ES-I3 (cell line): ENCODE results near the gene CNOT4.

Experiments
- H3K36me3 ChIP-seq: 2 replicates; pipeline ENCODE4 v1.6.1; 2013; ENCODE audit warnings: mild to moderate bottlenecking, low read length, control low read depth, moderate library complexity; ENCODE audit not compliant: insufficient read depth
- H3K4me1 ChIP-seq: 2 replicates; pipeline ENCODE4 v1.6.1; 2013; ENCODE audit warnings: mild to moderate bottlenecking, control low read depth, low read length; ENCODE audit not compliant: insufficient read depth
- H3K9ac ChIP-seq: 2 replicates; pipeline ENCODE4 v1.6.1; 2013; ENCODE audit warnings: low read depth, mild to moderate bottlenecking, low read length, moderate library complexity
- H3K9me3 ChIP-seq: 2 replicates; pipeline ENCODE4 v1.6.1; 2013; ENCODE audit warnings: mild to moderate bottlenecking, low read length, moderate library complexity; ENCODE audit not compliant: control insufficient read depth, insufficient read depth

Gene CNOT4, protein sequence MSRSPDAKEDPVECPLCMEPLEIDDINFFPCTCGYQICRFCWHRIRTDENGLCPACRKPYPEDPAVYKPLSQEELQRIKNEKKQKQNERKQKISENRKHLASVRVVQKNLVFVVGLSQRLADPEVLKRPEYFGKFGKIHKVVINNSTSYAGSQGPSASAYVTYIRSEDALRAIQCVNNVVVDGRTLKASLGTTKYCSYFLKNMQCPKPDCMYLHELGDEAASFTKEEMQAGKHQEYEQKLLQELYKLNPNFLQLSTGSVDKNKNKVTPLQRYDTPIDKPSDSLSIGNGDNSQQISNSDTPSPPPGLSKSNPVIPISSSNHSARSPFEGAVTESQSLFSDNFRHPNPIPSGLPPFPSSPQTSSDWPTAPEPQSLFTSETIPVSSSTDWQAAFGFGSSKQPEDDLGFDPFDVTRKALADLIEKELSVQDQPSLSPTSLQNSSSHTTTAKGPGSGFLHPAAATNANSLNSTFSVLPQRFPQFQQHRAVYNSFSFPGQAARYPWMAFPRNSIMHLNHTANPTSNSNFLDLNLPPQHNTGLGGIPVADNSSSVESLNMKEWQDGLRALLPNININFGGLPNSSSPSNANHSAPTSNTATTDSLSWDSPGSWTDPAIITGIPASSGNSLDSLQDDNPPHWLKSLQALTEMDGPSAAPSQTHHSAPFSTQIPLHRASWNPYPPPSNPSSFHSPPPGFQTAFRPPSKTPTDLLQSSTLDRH

DNA sequence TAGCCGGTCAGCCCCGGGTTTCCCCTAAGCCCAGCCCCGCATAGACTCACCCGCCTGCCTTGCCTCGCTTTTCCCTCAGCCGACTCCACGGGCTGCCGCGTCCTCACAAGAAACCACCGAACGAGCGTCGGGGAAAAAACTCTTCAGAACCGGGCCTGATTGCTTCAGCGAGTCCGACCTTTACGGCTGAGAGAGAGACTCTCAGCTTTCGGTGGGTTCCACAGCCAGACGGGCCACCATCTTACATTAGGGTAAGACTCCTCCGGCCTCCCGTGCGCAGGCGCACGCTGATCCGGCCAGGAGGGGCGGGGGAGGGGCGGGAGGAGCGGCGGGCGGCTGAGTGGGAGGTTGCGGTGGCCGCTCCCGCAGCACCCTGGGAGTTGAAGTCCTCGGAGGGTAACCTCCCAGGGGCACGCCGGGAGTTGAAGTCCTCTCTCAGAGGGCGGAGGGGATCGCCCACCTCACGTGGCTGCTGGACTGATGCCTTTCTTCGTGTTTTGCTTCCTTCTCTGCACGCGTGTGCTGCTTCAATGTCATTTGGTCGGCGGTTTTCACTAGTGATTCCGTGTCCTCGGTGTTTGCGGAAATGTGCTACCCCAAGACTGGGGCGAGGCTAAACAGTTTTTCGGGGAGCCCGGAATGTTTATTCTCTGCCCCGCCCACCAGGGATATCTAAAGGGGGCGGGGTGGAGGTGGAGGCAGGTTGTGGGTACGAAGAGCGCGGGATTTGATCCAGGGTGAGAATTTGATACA lies at the start of gene CNOT4:
TSS of gene CNOT4 (minus strand) at position 264 of the 753 bp plus-strand sequence. CDS start 71,771 bp downstream, outside the sequence.
- Histone ChIP-seq H3K4me1 (0 out of 2 replicates have a peak, but pooled peaks cover 3% of the 10 kb centered on the region), H3K9ac (peak within 1 kb of the TSS; percentile 99), H3K36me3 (no peaks in the 10 kb centered on the region), H3K9me3 (no peaks in the 10 kb centered on the region)

DNA sequence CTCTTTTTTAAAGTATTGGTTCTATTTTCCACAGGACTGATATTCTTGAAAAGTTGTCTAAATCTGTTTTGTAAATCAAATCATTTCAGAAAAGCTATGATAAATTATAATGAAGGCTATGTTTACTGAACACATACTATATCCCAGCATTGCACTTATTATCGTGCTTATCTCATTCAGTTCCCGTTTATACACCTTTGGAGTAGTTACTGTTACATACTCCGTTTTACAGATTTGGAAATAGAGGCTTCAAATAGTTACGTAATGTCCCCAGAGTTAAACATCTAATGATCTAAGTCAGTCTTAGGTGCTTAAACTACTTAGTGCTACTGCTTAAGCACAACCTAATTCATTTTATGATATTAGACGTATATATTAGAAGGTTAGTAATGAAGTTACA lies 49.0 kb upstream of the CNOT4 start:
- no peaks in the 10 kb centered on the region for H3K9me3 ChIP-seq
- peaks cover 17% of the 10 kb centered on the region; the same call in 1 of the 2 replicates for H3K4me1 ChIP-seq
- peak overlapping the region; percentile 96 for H3K9ac ChIP-seq
- H3K36me3 ChIP-seq, result no peaks in the 10 kb centered on the region

DNA sequence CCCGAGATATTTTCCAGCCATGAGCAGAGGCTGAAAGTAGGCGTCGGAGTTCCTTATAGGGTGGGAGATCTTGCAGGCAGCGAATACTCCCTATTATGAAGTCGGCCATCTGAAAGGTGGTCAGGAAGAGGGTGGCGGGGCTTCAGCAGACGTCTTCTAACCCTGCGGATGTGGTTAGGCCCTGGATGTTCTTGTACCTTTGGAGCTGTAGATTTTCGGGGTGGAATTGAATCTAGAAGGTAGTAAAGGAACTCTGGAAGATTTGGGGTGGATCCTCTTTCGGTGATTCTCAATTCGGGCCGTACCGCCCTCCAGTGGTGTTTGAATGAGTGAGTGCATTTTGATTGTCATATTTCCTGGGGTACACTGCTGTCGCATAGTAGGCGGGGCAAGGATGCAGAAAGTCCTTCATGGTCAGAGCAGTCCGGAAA lies 48.5 kb upstream of the CNOT4 start:
- H3K9ac ChIP-seq, result peak overlapping the region; percentile 96
- no peaks in the 10 kb centered on the region for H3K36me3 ChIP-seq
- no peaks in the 10 kb centered on the region for H3K9me3 ChIP-seq
- H3K4me1 ChIP-seq, result peaks cover 17% of the 10 kb centered on the region; the same call in 1 of the 2 replicates

DNA sequence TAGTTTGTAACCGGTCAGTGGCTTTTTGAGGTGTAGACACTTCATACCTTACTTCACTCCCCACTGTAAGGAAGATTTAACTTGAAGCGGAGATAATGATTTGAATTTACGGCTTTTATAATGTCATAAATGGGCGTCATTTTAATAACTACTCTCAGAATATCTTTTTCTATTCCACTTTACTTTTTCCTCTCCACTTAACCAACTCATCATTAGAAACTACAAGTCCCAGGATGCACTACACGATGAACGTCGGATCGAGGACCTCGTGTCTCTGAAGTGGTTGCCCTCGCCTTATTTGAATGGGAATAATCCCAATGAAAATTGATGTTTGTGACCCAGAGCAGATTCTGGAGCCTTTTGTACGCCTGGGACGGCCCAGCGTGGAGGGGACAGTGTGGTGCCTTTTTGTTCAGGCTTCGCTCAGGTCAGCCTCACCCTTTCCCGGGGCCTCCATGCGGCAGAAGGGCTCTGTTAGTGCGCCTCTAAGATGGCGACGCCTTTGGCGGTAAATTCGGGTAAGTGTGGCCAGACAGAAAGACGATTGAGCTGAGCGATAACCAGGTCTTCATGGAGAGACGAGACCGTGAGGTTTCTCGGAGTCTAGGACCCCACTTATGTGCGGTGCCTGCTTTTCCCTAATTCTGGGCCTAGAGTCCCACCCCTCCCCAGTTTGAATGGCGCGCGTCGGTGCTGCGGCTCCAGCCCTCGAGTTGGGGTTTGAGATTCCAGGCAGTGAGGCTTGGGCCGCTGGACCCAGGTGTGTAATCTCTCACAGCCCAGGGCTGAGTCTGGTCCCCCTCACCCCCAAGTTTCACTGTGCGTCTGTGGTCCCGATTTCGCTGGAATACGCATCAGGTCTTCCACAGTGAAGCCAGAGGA lies 47.8 kb upstream of the CNOT4 start, which contains the start of gene NUP205:
TSS of gene NUP205 (plus strand) at position 463 of the 882 bp plus-strand sequence. CDS start at position 491, 28 bp downstream.
- Histone ChIP-seq H3K36me3 (no peaks in the 10 kb centered on the region), H3K9ac (peak within 1 kb of the TSS; percentile 96), H3K4me1 (peaks cover 14% of the 10 kb centered on the region; the same call in 1 of the 2 replicates), H3K9me3 (no peaks in the 10 kb centered on the region)

DNA sequence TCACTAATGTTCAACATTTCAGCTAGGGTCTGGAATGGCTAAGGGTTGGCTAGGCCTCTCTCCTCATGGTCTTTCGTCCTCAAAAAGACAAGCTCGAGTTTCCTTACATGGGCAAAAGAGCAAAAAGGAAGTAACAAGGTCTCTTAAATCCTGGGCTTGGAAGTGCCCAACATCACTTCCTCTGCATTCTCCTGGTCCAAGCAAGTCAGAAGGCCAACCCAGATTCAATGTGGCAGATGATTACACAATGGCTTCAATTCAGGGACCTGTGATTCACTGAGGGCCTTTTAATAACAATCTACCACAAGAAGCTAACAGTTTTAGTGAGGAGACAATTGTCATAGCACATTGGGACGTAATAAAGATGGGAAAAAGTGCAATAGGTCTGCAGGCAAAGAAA lies 43.4 kb upstream of the CNOT4 start:
- H3K9me3 ChIP-seq, result no peaks in the 10 kb centered on the region
- no peaks in the 10 kb centered on the region for H3K4me1 ChIP-seq
- H3K36me3 ChIP-seq, result no peaks in the 10 kb centered on the region
- no peak overlapping the region for H3K9ac ChIP-seq

DNA sequence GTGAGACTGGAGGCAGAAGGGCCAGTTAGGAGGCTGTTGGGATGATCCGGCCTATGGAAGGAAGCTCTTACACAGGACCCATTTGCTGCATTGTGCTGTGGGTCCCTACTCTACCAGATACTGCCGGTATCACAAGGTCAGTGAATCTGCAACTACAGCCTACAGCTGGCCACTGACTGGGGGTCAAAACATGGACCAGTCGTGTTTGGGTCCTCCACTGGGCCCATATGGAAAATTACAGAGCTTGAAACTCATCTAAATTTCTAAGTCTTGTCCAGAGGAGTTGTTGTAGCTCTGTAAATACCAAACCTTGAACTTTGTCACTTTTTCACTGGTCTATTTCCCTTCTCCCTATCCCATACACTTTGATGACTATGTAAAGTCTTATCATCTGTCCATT lies 42.2 kb upstream of the CNOT4 start:
- Histone ChIP-seq H3K4me1 (no peaks in the 10 kb centered on the region), H3K9me3 (no peaks in the 10 kb centered on the region), H3K36me3 (no peaks in the 10 kb centered on the region), H3K9ac (no peak overlapping the region)

DNA sequence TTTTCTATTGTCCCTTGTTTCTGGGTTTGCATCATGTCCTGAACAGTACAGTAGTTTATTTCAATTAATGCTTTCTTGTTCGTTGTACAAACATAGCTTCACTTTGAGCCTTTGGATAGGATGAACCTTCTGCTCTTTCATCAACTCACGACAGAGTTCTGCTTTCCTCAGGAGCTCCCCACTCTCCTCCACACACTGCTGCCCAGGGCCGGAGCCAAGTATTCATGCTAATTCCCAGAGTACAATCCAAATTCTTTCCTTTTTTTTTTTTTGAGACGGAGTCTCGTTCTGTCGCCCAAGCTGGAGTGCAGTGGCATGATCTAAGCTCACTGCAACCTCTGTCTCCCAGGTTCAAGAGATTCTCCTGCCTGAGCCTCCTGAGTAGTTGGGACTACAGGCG lies 40.3 kb upstream of the CNOT4 start:
- H3K4me1 ChIP-seq, result no peaks in the 10 kb centered on the region
- no peaks in the 10 kb centered on the region for H3K9me3 ChIP-seq
- no peak overlapping the region for H3K9ac ChIP-seq
- no peaks in the 10 kb centered on the region for H3K36me3 ChIP-seq

DNA sequence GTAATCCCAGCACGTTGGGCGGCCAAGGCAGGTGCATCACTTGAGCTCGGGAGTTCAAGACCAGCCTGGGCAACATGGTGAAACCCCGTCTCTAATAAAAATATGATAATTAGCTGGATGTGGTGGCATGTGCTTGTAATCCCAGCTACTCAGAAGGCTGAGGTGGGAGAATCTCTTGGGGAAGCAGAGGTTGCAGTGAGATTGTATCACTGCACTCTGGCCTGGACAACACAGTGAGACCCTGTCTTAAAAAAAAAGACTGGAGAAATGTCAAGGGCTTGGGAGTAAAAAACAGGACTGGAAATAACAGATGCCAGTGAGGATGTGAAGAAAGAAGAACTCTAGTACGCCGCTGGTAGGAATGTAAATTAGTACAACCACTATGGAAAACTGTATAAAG lies 31.1 kb upstream of the CNOT4 start:
- no peaks in the 10 kb centered on the region for H3K36me3 ChIP-seq
- 0 out of 2 replicates have a peak, but pooled peaks cover 2% of the 10 kb centered on the region for H3K4me1 ChIP-seq
- no peaks in the 10 kb centered on the region for H3K9me3 ChIP-seq
- H3K9ac ChIP-seq, result no peak overlapping the region

DNA sequence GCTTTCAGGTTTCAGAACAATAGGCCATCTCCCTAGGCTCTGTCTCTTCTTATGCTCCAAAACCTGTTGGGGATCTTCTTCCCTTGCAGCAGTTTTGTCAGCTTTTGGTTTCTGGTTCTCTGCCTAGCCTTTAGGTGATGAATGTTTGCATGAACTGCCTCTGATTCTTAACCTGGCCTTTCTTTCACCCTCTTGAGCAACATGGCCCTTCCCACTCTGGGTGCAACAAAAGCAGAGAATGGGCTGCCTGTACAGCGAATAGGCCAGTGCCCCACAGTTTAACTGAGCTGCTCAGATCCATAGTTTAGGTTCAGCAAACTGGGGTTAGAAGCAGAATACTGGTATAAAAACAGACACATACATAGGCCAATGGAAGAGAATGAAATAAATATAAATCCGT lies 29.7 kb upstream of the CNOT4 start:
- Histone ChIP-seq H3K36me3 (no peaks in the 10 kb centered on the region), H3K9ac (no peak overlapping the region), H3K4me1 (0 out of 2 replicates have a peak, but pooled peaks cover 2% of the 10 kb centered on the region), H3K9me3 (no peaks in the 10 kb centered on the region)

DNA sequence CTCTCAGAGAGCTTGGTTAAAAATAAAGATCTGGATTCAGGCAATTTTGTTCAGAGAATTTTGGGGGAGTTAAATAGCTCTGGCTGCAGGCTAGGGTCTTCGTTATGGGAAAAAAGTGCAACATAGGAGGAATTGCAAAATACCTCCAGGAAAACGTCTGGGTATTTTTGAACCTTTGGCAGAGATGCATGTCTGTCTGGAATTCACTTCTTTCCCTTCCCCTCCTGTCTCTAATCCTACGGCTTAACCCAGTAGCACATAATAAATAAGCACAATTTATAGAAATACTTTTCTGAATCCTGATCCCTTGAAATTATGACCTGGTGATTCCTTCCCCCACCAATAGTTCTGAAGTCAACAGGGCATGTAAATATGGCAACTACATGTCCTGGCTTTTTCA lies 28.5 kb upstream of the CNOT4 start:
- Histone ChIP-seq H3K9ac (no peak overlapping the region), H3K4me1 (0 out of 2 replicates have a peak, but pooled peaks cover 2% of the 10 kb centered on the region), H3K36me3 (no peaks in the 10 kb centered on the region)

DNA sequence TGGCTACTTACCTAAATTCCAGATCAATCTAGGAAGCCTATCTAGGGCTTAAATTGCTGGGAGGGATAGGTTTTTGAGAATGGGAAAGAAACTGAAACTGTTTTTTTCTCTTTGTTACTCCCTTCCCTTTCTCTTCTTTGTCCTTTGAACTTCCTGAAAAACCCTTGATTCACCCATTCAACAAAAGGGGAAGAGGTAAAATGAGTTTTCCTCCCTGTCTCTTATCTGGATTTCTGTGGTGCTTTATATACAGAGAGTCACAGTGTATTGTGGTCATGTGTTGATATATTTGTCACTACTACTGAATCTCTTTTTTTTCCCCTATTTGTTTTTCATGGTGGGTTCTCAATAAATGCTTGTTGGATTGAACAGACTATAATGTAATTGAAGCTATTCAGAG lies 28.0 kb upstream of the CNOT4 start:
- H3K9ac ChIP-seq, result no peak overlapping the region
- 0 out of 2 replicates have a peak, but pooled peaks cover 2% of the 10 kb centered on the region for H3K4me1 ChIP-seq
- no peaks in the 10 kb centered on the region for H3K9me3 ChIP-seq
- H3K36me3 ChIP-seq, result no peaks in the 10 kb centered on the region

More for the DNA sequence above, 28.5 kb upstream of the CNOT4 start:
- H3K9me3 ChIP-seq, result no peaks in the 10 kb centered on the region

DNA sequence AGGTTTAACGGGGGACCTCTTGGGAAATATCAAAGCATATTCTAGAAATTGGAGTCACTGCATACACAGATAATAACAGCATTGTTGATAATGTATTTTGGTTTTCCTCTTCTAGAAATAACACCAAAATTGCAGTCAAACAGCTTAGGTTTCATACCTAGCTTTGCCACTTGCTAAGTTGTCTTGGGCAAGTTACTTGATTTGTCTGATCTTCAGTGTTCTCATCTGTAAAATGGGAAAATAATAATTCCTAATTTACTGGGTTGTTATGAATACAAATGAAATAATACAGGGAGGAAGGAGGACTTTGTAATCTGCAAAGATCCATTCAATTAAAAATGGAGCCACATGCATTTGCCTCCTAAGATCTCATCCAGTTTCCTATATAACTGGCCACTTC lies 27.6 kb upstream of the CNOT4 start:
- H3K9ac ChIP-seq, result no peak overlapping the region
- 0 out of 2 replicates have a peak, but pooled peaks cover 2% of the 10 kb centered on the region for H3K4me1 ChIP-seq
- no peaks in the 10 kb centered on the region for H3K36me3 ChIP-seq
- H3K9me3 ChIP-seq, result no peaks in the 10 kb centered on the region

DNA sequence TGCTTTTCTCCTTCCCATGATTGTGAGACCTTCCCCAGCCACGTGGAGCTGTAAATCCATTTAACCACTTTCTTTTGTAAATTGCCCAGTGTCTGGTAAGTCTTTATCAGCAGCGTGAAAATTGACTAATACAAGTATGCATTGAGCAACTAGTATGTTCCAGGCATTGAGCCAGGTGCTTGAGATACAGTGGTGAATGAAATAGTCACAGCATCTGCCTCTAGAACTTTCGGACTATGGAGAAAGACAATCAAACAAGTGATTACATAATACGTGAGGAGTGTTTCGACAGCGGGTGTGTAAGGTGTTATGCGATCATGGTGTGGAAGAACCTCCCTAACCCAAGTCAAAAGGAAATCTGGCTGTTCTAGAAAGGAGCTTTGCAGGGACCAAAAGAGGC lies 26.2 kb upstream of the CNOT4 start:
- H3K4me1 ChIP-seq, result 0 out of 2 replicates have a peak, but pooled peaks cover 2% of the 10 kb centered on the region

More for the DNA sequence above, 26.2 kb upstream of the CNOT4 start:
- Histone ChIP-seq H3K9me3 (no peaks in the 10 kb centered on the region), H3K9ac (no peak overlapping the region), H3K36me3 (no peaks in the 10 kb centered on the region)
